NCI-H2107 treated with DMSO at 0.1 percent for 48 hours (cell line): Measurements from ENCODE around the gene RPL38.

ENCODE experiments used
- DNase-seq: peaks from one replicate; lab custom pipeline; 2025; ENCODE audit not compliant: unreplicated experiment; lab: John Stamatoyannopoulos, UW

RPL38 gene

GRCh38 chr17:74203439-74204240 is at the start of gene RPL38:
Gene RPL38, plus strand, starts transcription at chr17:74203678. Its CDS starts 278 bp downstream, at chr17:74203956.
- peak; percentile 93 for DNase-seq

GRCh38 chr17:74153821-74154430 is 49.6 kb upstream of the RPL38 start:
- DNase-seq, result no peak

GRCh38 chr17:74156878-74157277 is 46.6 kb upstream of the RPL38 start:
- DNase-seq, result no peak

- no peak for DNase-seq
Observed at GRCh38 chr17:74157366-74157765, 46.1 kb upstream of the RPL38 start.

- no peak for DNase-seq
Observed at GRCh38 chr17:74158761-74159160, 44.7 kb upstream of the RPL38 start.

- no peak for DNase-seq
Observed at GRCh38 chr17:74159226-74159840, 44.1 kb upstream of the RPL38 start.

GRCh38 chr17:74160656-74161502 is 42.6 kb upstream of the RPL38 start:
- DNase-seq, result no peak

GRCh38 chr17:74161503-74161875 is 42.0 kb upstream of the RPL38 start:
- DNase-seq, result no peak

- peak; percentile 48 for DNase-seq
Observed at GRCh38 chr17:74163271-74163821, 40.1 kb upstream of the RPL38 start.

GRCh38 chr17:74163836-74164235 is 39.6 kb upstream of the RPL38 start:
- DNase-seq, result no peak

- no peak for DNase-seq
Observed at GRCh38 chr17:74164446-74165045, 38.9 kb upstream of the RPL38 start.

GRCh38 chr17:74165797-74166365 is 37.6 kb upstream of the RPL38 start:
- no peak for DNase-seq

GRCh38 chr17:74170924-74171323 is 32.6 kb upstream of the RPL38 start:
- DNase-seq, result no peak

- no peak for DNase-seq
Observed at GRCh38 chr17:74172700-74173099, 30.8 kb upstream of the RPL38 start.

GRCh38 chr17:74176546-74177001 is 26.9 kb upstream of the RPL38 start:
- DNase-seq, result peak; percentile 77

- DNase-seq, result no peak
Observed at GRCh38 chr17:74177018-74177450, 26.4 kb upstream of the RPL38 start.

- DNase-seq, result no peak
Observed at GRCh38 chr17:74179576-74179975, 23.9 kb upstream of the RPL38 start.

- no peak for DNase-seq
Observed at GRCh38 chr17:74180336-74180735, 23.1 kb upstream of the RPL38 start.

GRCh38 chr17:74181341-74181740 is 22.1 kb upstream of the RPL38 start:
- DNase-seq, result no peak
